ENCODE data around the gene AEN.

AEN gene

DNA sequence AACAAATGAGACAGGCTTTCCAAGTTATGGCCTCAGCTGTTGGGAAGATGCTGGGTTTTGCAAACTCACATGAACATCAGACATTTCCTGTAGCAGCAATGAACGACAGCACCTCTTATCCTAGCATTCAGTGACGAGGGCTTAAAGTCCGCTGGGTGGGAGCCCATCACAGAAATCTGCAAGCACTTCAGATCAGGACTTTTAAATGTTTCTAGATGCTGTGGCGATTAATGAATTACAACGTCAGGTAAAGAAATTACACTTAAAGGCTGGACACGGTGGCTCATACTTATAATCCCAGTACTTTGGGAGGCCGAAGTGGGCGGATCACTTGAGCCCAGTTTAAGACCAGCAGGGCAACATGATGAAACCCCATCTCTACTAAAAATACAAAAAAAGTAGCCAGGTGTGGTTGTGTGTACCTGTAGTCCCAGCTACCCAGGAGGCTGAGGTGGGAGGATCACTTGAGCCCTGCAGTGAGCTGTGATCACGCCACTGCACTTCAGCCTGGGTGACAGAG is 3.9 kb downstream of the AEN start:
- no peak for DNase-seq (ENCODE audit: extremely low read depth, low read depth)
- H3K4me3 ChIP-seq (replicated peaks; ENCODE audit: low read depth, low read length), result peak overlapping the region; percentile 92
- TF ChIP-seq, protein P1, sequence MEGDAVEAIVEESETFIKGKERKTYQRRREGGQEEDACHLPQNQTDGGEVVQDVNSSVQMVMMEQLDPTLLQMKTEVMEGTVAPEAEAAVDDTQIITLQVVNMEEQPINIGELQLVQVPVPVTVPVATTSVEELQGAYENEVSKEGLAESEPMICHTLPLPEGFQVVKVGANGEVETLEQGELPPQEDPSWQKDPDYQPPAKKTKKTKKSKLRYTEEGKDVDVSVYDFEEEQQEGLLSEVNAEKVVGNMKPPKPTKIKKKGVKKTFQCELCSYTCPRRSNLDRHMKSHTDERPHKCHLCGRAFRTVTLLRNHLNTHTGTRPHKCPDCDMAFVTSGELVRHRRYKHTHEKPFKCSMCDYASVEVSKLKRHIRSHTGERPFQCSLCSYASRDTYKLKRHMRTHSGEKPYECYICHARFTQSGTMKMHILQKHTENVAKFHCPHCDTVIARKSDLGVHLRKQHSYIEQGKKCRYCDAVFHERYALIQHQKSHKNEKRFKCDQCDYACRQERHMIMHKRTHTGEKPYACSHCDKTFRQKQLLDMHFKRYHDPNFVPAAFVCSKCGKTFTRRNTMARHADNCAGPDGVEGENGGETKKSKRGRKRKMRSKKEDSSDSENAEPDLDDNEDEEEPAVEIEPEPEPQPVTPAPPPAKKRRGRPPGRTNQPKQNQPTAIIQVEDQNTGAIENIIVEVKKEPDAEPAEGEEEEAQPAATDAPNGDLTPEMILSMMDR (IDR thresholded peaks at IDR 0.05; ENCODE audit: low read depth, low read length, missing control alignments), result no peak

DNA sequence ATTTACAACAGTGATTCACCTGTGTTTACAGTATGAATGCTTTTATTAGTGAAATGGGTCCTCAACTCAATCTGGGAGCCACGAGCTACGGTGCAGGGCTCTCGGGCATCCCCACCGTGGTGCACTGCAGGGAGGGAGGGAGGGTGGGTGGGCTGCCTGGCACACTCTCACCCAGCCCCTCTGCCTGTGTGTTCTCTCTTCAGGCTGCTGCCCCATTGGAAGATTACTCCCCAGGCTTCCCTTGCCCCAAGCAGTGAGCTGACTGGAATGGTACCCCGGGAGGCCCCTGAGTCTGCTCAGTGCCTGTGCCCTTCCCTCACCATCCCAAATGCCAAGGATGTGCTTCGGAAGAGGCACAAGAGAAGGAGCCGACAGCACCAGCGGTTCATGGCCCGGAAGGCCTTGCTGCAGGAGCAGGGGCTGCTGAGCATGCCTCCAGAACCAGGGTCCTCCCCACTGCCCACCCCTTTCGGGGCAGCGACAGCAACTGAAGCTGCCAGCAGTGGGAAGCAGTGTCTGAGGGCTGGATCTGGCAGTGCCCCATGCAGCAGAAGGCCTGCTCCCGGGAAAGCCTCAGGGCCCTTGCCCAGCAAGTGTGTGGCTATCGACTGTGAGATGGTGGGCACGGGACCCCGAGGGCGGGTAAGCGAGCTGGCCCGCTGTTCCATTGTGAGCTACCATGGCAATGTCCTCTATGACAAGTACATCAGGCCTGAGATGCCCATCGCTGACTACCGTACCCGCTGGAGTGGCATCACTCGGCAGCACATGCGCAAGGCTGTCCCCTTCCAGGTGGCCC is 5.0 kb downstream of the AEN start:
- no peak for DNase-seq (ENCODE audit: extremely low read depth, low read depth)
- peak overlapping the region; percentile 92 for H3K4me3 ChIP-seq (replicated peaks; ENCODE audit: low read depth, low read length)
- TF ChIP-seq, protein P1 (IDR thresholded peaks at IDR 0.05; ENCODE audit: low read depth, low read length, missing control alignments), result no peak

DNA sequence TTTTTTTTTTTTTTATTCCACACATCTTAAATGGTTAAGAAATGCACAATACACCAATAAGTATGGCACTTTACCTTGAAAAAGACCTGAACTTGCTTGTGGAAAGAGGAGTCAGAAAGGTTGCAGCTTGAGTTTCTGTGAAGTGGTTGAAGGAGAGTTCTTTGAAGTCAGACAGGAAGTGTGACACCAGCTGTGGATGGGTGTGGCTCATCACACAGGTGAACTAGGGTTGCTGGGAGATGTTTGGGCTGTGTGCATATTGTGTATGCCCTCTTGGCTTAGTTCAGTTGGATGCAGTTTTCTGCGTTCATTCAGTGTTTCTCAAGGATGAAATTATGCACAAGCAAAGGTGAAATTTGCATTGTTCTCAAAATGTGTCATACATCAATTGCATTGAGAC is 6.3 kb downstream of the AEN start:
- H3K4me3 ChIP-seq (replicated peaks; ENCODE audit: low read depth, low read length), result no peak overlapping the region
- TF ChIP-seq, protein P1 (IDR thresholded peaks at IDR 0.05; ENCODE audit: low read depth, low read length, missing control alignments), result no peak
- no peak for DNase-seq (ENCODE audit: extremely low read depth, low read depth)

DNA sequence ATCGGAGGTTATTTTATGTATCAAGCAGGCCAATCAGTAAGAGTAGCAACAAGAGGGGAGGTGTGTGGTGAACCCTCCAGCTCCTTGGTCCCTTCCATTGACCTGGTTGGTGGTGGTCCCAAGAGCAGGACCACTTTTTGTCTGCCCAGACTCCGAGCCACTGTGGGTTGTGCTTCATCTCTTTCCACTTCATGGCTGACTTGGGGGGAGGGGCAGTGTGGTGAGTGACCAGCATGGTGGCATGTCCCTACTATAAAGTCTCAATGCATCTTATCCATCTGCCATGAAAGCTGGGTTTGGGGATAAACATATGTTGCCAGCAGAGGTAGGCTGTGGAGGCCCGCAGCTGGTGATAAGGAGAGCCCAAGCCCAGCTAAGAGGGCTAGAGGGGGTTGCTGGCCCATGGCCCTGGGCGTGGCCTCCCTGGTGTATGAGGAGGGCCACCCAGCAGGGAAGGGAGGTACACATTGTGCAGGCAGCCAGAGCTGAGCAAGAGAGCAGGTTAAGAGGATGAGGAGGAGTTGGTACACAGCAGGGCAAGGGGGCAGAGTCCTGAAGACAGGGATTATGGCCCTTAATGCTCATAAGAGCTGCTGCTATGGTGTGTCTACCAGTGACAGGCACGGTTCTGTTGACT is 7.0 kb downstream of the AEN start:
- DNase-seq (ENCODE audit: extremely low read depth, low read depth), result no peak
- TF ChIP-seq, protein P1 (IDR thresholded peaks at IDR 0.05; ENCODE audit: low read depth, low read length, missing control alignments), result no peak
- no peak overlapping the region for H3K4me3 ChIP-seq (replicated peaks; ENCODE audit: low read depth, low read length)

DNA sequence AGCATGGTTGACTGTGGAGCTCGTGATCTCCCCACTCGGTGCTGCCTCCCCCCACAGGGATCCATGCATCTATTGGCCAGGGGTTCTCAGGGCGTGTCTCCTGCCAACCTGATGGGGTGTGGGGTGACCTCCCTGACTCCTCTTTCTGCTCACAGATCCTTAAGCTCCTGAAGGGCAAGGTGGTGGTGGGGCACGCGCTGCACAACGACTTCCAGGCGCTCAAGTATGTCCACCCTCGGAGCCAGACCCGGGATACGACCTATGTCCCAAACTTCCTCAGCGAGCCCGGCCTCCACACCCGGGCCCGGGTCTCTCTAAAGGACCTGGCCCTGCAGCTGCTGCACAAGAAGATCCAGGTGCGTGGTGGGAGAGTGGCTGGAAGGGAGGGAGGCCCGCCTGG is 7.9 kb downstream of the AEN start:
- TF ChIP-seq, protein P1 (IDR thresholded peaks at IDR 0.05; ENCODE audit: low read depth, low read length, missing control alignments), result no peak
- DNase-seq (ENCODE audit: extremely low read depth, low read depth), result no peak
- H3K4me3 ChIP-seq (replicated peaks; ENCODE audit: low read depth, low read length), result no peak overlapping the region

DNA sequence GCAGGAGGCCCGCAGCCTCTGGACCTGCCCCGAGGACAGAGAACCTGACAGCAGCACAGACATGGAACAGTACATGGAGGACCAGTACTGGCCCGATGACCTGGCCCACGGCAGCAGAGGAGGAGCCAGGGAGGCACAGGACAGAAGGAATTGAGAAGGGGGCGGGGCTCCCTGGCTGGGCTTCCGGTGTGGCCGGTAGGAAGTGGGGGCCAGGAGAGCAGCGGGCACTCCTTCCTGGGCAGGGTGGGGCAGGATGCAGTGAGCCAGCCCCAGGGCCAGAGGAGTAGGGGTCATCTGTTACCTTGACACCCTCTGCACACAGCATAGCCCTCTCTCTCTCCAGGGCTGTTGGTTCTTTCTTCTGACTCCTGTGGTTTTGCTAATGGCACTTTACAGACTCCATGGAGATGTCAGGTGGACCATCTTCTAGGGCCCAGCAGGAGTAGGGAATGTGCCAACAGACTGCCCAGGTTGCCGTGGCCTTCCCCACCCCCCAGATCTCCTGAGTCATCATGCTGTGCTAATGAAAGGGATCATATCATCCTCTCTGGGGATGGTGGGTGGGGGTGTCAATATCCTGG is 9.1 kb downstream of the AEN start:
- no peak for DNase-seq (ENCODE audit: extremely low read depth, low read depth)
- TF ChIP-seq, protein P1 (IDR thresholded peaks at IDR 0.05; ENCODE audit: low read depth, low read length, missing control alignments), result no peak
- no peak overlapping the region for H3K4me3 ChIP-seq (replicated peaks; ENCODE audit: low read depth, low read length)

Measured in HFF-Myc (cell line).